HepG2 (cell line): Measurements from ENCODE around the gene ODAM. TPM values are rescaled to one million over a fixed set of nuclear protein-coding genes. Genes with fewer than 3 reads are reported as not detected.
A peak's percentile ranks its signal among the peaks of the same experiment; 100 is the strongest.

Source experiments
- CENPT ChIP-seq: sonication (generic); formaldehyde crosslinking; IDR thresholded peaks from 2 replicates; pipeline ENCODE4 v1.8.0; 2022; ENCODE audit warnings: low read depth, mild to moderate bottlenecking, moderate library complexity, missing genetic modification reagents
- PLRG1 ChIP-seq: fragments of 450-650 bp; conservative IDR thresholded peaks from 2 replicates; pipeline ENCODE4 v1.6.1; 2016
- RFXAP ChIP-seq: sonication (generic); formaldehyde crosslinking; IDR thresholded peaks from 2 replicates; pipeline ENCODE4 v1.4.0; 2020; ENCODE audit warnings: missing genetic modification reagents, borderline replicate concordance
- THAP11 ChIP-seq: IDR thresholded peaks from 2 replicates; pipeline ENCODE4 v1.6.1; 2016; ENCODE audit warnings: missing biosample characterization, missing genetic modification reagents
- ZNF160 ChIP-seq: sonication (generic); formaldehyde crosslinking; IDR thresholded peaks from 2 replicates; pipeline ENCODE4 v1.8.0; 2022; ENCODE audit warnings: mild to moderate bottlenecking, inconsistent platforms, missing genetic modification reagents
- ZNF382 ChIP-seq: sonication (generic); formaldehyde crosslinking; IDR thresholded peaks from 2 replicates; pipeline ENCODE4 v1.5.0; 2020; ENCODE audit warnings: missing genetic modification reagents, mild to moderate bottlenecking, borderline replicate concordance
- ZNF460 ChIP-seq: sonication (generic); formaldehyde crosslinking; IDR thresholded peaks from 2 replicates; pipeline ENCODE4 v1.5.1; 2020; ENCODE audit warnings: missing genetic modification reagents, mild to moderate bottlenecking, borderline replicate concordance
- ZNF644 ChIP-seq: IDR thresholded peaks from 2 replicates; pipeline ENCODE4 v1.6.1; 2016; ENCODE audit warnings: low read depth
- polyA plus RNA-seq, 8 experiments: library from polyadenylated mRNA; depleted of rRNA in 3 of 8; stranded (reverse) in 7 of 8; unstranded in 1 of 8; fragments of >200 nt; fragmentation: Illumina TruSeq in 4 of 8; extraction: Trizol in 4 of 8; gene quantifications; 2 replicates each; pipeline versions ENCODE4 v1.2.1 to v1.2.3, GENCODE V29; 2011 to 2016; ENCODE audit warnings: low read depth in 4 of 8, missing spikeins in 1 of 8, mixed read lengths in 1 of 8; ENCODE audit not compliant: insufficient read depth in 1 of 8
- total RNA-seq, 5 experiments: library from RNA; depleted of rRNA; stranded (reverse); fragments of >200 nt; fragmentation: Illumina TruSeq; extraction: Trizol; gene quantifications; 2 replicates each; pipeline ENCODE4 v1.2.3, GENCODE V29; 2016; ENCODE audit warnings: low read depth in 1 of 5
- TF ChIP-seq, protein P1 (sequence below): sonication (generic); formaldehyde crosslinking; IDR thresholded peaks from 2 replicates; pipeline ENCODE4 v1.4.0; 2020; ENCODE audit warnings: missing genetic modification reagents, borderline replicate concordance
- TF ChIP-seq, protein P2 (sequence below): sonication (generic); formaldehyde crosslinking; conservative IDR thresholded peaks from 2 replicates; pipeline ENCODE4 v1.4.0; 2020; ENCODE audit warnings: missing genetic modification reagents
- TF ChIP-seq, protein P3 (sequence below): sonication (generic); formaldehyde crosslinking; IDR thresholded peaks from 2 replicates; pipeline ENCODE4 v1.5.1; 2020; ENCODE audit warnings: mild to moderate bottlenecking, missing genetic modification reagents, borderline replicate concordance
- TF ChIP-seq, protein P4 (sequence below): sonication (generic); formaldehyde crosslinking; IDR thresholded peaks from 2 replicates; pipeline ENCODE4 v1.5.1; 2020; ENCODE audit warnings: missing genetic modification reagents, mild to moderate bottlenecking, borderline replicate concordance
- TF ChIP-seq, protein P5 (sequence below), 2 experiments: sonication (generic) in 1 of 2; formaldehyde crosslinking in 1 of 2; IDR thresholded peaks; 2 replicates each; pipeline versions ENCODE4 v1.4.0 to v1.6.1; 2016 to 2020; ENCODE audit warnings: borderline replicate concordance in 1 of 2, low read depth in 1 of 2, mild to moderate bottlenecking in 1 of 2, missing genetic modification reagents in 1 of 2

Gene ODAM
- total and polyA plus RNA-seq, 2 of the 13 experiments (the other 11 are each of a cell fraction or from before 2014, with no cell fraction given) = 94.6 to 115 TPM

DNA sequence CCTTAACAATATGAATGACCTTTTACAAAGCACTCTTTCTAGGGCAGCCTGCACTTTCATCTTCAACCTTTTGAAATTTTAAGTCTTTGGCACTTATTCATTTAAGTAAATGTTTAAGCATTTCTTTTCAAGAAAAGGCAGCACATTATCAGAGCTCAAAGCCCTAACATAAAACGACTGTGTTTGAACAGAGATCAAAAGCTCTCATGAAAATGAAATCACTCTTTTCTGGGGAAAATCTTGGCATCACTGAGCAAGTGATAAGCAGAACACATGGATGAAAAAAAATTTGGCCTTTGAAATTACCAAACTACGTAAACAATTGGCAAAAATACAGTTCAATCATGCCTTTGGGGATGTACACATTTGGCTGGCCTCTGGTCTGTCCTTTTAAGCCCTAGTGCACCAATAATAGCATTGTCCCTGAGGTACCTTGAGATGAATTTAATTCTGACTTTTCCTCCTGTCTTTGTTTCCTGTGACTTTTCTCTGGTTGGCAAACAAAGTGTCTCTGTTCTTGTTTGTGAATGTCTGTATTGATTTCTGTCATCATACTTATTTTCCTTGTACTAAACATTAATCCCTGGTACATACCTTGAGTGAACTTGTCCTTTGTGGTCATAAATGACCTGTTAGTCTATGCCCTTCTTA lies 12.9 kb upstream of the ODAM start (continued):
- TF ChIP-seq, protein P1, sequence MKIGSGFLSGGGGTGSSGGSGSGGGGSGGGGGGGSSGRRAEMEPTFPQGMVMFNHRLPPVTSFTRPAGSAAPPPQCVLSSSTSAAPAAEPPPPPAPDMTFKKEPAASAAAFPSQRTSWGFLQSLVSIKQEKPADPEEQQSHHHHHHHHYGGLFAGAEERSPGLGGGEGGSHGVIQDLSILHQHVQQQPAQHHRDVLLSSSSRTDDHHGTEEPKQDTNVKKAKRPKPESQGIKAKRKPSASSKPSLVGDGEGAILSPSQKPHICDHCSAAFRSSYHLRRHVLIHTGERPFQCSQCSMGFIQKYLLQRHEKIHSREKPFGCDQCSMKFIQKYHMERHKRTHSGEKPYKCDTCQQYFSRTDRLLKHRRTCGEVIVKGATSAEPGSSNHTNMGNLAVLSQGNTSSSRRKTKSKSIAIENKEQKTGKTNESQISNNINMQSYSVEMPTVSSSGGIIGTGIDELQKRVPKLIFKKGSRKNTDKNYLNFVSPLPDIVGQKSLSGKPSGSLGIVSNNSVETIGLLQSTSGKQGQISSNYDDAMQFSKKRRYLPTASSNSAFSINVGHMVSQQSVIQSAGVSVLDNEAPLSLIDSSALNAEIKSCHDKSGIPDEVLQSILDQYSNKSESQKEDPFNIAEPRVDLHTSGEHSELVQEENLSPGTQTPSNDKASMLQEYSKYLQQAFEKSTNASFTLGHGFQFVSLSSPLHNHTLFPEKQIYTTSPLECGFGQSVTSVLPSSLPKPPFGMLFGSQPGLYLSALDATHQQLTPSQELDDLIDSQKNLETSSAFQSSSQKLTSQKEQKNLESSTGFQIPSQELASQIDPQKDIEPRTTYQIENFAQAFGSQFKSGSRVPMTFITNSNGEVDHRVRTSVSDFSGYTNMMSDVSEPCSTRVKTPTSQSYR (CRISPR knock-in tag) = peak; percentile 31; the same call in 1 of the 2 replicates
- TF ChIP-seq PLRG1 (no peak), RFXAP (CRISPR knock-in tag) (no peak), ZNF460 (CRISPR knock-in tag) (no peak), ZNF382 (CRISPR knock-in tag) (no peak), ZNF644 (CRISPR knock-in tag) (no peak), THAP11 (peak; percentile 31), CENPT (CRISPR knock-in tag) (no peak), ZNF160 (CRISPR knock-in tag) (no peak)
- TF ChIP-seq, protein P2, sequence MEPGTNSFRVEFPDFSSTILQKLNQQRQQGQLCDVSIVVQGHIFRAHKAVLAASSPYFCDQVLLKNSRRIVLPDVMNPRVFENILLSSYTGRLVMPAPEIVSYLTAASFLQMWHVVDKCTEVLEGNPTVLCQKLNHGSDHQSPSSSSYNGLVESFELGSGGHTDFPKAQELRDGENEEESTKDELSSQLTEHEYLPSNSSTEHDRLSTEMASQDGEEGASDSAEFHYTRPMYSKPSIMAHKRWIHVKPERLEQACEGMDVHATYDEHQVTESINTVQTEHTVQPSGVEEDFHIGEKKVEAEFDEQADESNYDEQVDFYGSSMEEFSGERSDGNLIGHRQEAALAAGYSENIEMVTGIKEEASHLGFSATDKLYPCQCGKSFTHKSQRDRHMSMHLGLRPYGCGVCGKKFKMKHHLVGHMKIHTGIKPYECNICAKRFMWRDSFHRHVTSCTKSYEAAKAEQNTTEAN (CRISPR knock-in tag) = peak; percentile 80; the same call in 1 of the 2 replicates
- TF ChIP-seq, protein P3, sequence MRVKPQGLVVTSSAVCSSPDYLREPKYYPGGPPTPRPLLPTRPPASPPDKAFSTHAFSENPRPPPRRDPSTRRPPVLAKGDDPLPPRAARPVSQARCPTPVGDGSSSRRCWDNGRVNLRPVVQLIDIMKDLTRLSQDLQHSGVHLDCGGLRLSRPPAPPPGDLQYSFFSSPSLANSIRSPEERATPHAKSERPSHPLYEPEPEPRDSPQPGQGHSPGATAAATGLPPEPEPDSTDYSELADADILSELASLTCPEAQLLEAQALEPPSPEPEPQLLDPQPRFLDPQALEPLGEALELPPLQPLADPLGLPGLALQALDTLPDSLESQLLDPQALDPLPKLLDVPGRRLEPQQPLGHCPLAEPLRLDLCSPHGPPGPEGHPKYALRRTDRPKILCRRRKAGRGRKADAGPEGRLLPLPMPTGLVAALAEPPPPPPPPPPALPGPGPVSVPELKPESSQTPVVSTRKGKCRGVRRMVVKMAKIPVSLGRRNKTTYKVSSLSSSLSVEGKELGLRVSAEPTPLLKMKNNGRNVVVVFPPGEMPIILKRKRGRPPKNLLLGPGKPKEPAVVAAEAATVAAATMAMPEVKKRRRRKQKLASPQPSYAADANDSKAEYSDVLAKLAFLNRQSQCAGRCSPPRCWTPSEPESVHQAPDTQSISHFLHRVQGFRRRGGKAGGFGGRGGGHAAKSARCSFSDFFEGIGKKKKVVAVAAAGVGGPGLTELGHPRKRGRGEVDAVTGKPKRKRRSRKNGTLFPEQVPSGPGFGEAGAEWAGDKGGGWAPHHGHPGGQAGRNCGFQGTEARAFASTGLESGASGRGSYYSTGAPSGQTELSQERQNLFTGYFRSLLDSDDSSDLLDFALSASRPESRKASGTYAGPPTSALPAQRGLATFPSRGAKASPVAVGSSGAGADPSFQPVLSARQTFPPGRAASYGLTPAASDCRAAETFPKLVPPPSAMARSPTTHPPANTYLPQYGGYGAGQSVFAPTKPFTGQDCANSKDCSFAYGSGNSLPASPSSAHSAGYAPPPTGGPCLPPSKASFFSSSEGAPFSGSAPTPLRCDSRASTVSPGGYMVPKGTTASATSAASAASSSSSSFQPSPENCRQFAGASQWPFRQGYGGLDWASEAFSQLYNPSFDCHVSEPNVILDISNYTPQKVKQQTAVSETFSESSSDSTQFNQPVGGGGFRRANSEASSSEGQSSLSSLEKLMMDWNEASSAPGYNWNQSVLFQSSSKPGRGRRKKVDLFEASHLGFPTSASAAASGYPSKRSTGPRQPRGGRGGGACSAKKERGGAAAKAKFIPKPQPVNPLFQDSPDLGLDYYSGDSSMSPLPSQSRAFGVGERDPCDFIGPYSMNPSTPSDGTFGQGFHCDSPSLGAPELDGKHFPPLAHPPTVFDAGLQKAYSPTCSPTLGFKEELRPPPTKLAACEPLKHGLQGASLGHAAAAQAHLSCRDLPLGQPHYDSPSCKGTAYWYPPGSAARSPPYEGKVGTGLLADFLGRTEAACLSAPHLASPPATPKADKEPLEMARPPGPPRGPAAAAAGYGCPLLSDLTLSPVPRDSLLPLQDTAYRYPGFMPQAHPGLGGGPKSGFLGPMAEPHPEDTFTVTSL = peak; percentile 87
- TF ChIP-seq, protein P4, sequence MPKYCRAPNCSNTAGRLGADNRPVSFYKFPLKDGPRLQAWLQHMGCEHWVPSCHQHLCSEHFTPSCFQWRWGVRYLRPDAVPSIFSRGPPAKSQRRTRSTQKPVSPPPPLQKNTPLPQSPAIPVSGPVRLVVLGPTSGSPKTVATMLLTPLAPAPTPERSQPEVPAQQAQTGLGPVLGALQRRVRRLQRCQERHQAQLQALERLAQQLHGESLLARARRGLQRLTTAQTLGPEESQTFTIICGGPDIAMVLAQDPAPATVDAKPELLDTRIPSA = no peak
- TF ChIP-seq, protein P5, sequence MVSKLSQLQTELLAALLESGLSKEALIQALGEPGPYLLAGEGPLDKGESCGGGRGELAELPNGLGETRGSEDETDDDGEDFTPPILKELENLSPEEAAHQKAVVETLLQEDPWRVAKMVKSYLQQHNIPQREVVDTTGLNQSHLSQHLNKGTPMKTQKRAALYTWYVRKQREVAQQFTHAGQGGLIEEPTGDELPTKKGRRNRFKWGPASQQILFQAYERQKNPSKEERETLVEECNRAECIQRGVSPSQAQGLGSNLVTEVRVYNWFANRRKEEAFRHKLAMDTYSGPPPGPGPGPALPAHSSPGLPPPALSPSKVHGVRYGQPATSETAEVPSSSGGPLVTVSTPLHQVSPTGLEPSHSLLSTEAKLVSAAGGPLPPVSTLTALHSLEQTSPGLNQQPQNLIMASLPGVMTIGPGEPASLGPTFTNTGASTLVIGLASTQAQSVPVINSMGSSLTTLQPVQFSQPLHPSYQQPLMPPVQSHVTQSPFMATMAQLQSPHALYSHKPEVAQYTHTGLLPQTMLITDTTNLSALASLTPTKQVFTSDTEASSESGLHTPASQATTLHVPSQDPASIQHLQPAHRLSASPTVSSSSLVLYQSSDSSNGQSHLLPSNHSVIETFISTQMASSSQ (IDR thresholded peaks at IDR 0.05; ENCODE audit: low read depth) = peak; percentile 89
- TF ChIP-seq, protein P5 (CRISPR knock-in tag; IDR thresholded peaks at IDR 0.05; ENCODE audit: borderline replicate concordance) = peak; percentile 95
